GM12875 (cell line): ENCODE data around the gene SSRP1.

ENCODE experiments used
- H3K4me3 ChIP-seq: one replicate; pipeline ENCODE4 v1.5.1; 2011; ENCODE audit warnings: low read depth, low read length, control low read depth
- CTCF ChIP-seq: IDR thresholded peaks from 2 replicates; pipeline ENCODE4 v1.5.1; 2011; ENCODE audit warnings: low read depth, mild to moderate bottlenecking, control low read depth, inconsistent platforms, low read length, moderate library complexity, borderline replicate concordance; ENCODE audit not compliant: insufficient read depth

SSRP1 gene

GRCh38 chr11:57320719-57321387, 14.8 kb downstream of the SSRP1 start:
- no peak for TF ChIP-seq CTCF
- no peak overlapping the region for H3K4me3 ChIP-seq

GRCh38 chr11:57320067-57320718, 15.5 kb downstream of the SSRP1 start:
- H3K4me3 ChIP-seq = no peak overlapping the region
- TF ChIP-seq CTCF = no peak

GRCh38 chr11:57318178-57318577, 17.5 kb downstream of the SSRP1 start:
- no peak for TF ChIP-seq CTCF

GRCh38 chr11:57316017-57316416, 19.7 kb downstream of the SSRP1 start:
- TF ChIP-seq CTCF = no peak
- no peak overlapping the region for H3K4me3 ChIP-seq

More at GRCh38 chr11:57318178-57318577, 17.5 kb downstream of the SSRP1 start:
- H3K4me3 ChIP-seq = no peak overlapping the region

- no peak for TF ChIP-seq CTCF
- no peak overlapping the region for H3K4me3 ChIP-seq
Measured at GRCh38 chr11:57315491-57315890, 20.2 kb downstream of the SSRP1 start.

GRCh38 chr11:57314221-57314973, 21.3 kb downstream of the SSRP1 start:
- TF ChIP-seq CTCF = no peak
- no peak overlapping the region for H3K4me3 ChIP-seq
